ENCODE measurements around the gene MEIS3. TPM values are rescaled to one million over a fixed set of nuclear protein-coding genes. Genes with fewer than 3 reads are reported as not detected.

The MEIS3 gene
- total RNA-seq, 4 donors from 2014 or later = 3.8 to 10.5 (median 6.0) TPM

- TF ChIP-seq, protein P1, sequence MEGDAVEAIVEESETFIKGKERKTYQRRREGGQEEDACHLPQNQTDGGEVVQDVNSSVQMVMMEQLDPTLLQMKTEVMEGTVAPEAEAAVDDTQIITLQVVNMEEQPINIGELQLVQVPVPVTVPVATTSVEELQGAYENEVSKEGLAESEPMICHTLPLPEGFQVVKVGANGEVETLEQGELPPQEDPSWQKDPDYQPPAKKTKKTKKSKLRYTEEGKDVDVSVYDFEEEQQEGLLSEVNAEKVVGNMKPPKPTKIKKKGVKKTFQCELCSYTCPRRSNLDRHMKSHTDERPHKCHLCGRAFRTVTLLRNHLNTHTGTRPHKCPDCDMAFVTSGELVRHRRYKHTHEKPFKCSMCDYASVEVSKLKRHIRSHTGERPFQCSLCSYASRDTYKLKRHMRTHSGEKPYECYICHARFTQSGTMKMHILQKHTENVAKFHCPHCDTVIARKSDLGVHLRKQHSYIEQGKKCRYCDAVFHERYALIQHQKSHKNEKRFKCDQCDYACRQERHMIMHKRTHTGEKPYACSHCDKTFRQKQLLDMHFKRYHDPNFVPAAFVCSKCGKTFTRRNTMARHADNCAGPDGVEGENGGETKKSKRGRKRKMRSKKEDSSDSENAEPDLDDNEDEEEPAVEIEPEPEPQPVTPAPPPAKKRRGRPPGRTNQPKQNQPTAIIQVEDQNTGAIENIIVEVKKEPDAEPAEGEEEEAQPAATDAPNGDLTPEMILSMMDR (IDR thresholded peaks at IDR 0.05; ENCODE audit: low read depth) = no peak
Observed at GRCh38 chr19:47456721-47457474, 37.6 kb upstream of the MEIS3 start.

DNA sequence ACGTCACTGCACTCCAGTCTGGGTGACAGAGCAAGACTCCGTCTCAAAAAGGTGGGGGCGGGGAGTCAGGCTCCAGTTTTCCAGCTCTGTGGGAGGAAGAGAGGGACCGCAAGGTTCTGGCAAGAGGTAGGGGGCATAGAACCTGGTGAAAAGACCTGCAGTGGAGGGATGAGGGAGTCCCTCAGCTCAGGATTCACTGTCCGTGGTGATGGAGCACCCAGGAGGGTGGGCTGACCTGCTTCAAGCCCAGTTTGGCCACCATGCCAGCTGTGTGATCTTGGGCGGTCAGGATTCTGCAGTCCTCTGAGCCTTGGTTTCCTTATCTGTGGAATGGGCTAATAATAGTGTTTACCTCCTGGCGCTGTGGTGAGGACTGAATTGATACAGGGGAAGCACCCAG lies 31.2 kb upstream of the MEIS3 start:
- TF ChIP-seq, protein P1 (IDR thresholded peaks at IDR 0.05; ENCODE audit: low read depth) = no peak

DNA sequence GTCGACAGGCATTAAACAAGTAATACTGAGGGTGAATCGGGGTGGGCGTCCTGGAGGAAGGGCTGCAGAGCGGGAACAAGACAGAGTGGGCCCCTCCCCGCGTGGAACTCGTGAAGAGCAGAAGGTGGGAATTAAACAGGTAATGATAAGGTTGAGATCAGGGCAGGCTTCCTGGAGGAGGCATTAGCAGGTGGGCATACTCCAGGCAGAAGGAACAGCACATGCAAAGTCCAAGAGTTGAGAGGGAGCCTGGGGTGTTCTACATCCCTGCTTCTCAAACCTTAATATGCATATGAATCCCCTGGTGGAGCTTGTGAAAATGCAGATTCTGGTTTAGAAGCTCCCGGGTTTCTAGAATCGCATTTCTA lies 29.0 kb upstream of the MEIS3 start:
- TF ChIP-seq, protein P1 (IDR thresholded peaks at IDR 0.05; ENCODE audit: low read depth) = no peak

DNA sequence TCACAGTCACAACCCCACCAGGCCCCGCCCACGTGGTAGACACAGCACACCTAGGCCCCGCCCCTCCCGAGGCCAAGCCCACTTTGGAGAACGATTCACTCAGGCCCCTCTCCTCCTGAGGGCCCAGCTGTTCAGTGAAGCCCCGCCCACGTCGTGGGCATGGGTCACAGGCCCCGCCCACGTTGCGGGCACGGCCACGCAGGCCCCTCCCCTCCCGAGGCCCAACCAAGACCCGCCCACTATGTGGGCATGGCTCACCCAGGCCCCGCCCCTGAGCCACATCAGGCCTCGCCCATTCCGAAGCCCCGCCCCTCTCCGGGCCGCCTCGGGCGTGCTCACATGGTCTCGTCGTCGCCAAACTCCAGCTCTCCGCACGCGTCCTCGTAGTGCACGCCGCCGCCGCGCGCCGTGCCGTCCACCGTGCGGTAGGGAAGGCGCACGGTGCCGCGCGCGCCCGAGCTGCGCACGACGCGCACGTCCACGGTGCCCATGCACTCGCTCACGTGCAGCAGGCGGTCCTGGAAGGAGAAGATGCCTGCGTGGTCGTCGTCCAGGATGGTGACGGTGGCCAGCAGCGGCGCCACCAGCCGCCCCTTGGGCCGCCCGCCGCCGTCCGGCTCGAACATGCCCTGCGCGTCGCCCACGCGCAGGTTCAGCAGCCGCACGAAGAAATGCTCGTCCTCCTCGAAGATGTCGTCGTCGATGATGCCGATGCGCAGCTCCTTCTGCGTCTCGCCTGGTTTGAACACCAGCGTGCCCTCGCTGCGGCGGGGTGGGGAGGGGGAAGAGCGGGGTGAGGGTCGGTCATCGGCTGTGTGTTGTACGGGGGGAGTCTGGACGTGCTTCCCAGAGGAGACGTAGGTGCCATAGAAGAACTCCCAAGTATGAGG lies 28.4 kb upstream of the MEIS3 start:
- TF ChIP-seq, protein P1 (IDR thresholded peaks at IDR 0.05; ENCODE audit: low read depth) = no peak

DNA sequence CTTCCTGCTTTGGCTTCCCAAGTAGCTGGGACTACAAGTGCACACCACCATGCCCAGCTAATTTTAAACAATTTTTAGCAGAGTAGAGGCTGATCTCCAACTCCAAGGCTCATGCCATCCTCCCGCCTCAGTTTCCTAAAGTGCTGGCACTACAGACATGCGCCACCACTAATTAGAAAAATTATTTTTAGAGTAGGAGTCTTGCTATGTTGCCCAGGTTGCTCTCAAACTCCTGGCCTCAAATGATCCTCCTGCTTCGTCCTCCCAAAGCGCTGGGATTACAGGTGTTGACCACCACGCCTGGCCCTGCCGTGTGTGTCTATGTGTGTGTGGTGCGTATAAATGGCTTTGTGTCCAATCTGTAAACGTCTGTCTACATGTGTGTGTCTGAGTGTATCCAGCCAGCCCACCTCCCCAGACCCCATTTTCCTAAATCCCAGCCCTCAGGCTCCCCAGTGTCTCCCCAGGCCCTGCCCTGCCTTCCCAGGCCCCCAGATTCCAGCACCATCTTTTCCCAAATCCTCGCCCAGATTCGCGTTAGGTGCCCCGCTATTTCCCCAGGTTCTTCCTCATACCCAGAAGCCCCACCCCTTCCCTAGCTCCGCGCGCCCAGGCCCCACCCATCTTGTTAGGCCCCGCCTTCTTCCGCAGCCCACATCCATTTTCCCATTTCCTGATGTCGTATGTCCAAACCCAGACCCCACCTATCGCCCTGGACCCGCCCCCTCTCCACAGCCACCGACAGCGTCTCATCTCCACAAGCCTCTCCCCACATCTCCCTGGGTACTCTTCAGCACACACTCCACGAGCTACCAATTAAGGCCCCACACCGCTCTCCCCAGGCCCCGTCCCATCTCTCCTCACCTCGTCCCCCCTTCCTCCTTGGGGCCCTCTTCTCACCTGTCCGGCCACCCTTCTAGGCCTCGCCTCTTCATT lies 27.5 kb upstream of the MEIS3 start:
- TF ChIP-seq, protein P1 (IDR thresholded peaks at IDR 0.05; ENCODE audit: low read depth) = no peak

DNA sequence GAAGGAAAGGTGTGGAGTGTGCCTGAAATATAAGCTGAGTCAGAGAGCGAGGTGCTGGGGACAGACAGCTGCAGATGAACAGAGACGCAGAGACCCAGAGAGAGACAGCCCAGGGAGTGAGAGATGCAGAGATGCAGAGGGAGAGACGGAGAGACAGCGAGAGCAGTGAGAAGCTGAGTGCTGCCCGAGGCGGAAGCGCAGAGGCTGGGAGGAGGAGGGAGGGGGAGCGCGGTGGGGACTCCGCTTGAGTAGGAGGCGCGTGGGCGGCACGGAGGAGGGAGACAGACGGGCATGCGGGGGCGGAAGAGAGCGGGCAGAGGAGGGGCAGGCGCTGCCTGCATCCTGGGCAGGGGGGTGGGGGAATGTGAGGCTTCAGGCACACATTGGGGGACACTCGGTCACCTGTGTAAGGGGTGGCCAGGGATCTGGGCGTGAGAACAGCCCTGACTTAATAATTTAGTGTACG lies 26.6 kb upstream of the MEIS3 start:
- TF ChIP-seq, protein P1 (IDR thresholded peaks at IDR 0.05; ENCODE audit: low read depth) = no peak

Measured in subcutaneous adipose tissue (tissue), 4 donors.